Esophagus (tissue), 2 donors: ENCODE measurements around the gene LRIT3. TPM values are rescaled to one million over a fixed set of nuclear protein-coding genes. Genes with fewer than 3 reads are reported as not detected.
"Not testable (repeated sequence)": the region's sequence is repeated elsewhere in the genome, so short reads cannot be mapped to it uniquely, and the experiment has no call there.

Experiments used
- H3K27ac ChIP-seq, 2 donors: one replicate each; pipeline ENCODE4 v1.5.1; 2013; ENCODE audit warnings: low read depth in 2 of 2, mild to moderate bottlenecking in 2 of 2, inconsistent platforms in 1 of 2, low read length in 1 of 2, moderate library complexity in 1 of 2
- H3K27me3 ChIP-seq, 2 donors: one replicate each; pipeline ENCODE4 v1.6.1; 2013; ENCODE audit warnings: low read length in 2 of 2, control low read depth in 1 of 2, mild to moderate bottlenecking in 1 of 2; ENCODE audit not compliant: insufficient read depth in 2 of 2, control insufficient read depth in 1 of 2
- H3K36me3 ChIP-seq, 2 donors: one replicate each; pipeline ENCODE4 v1.6.1; 2013; ENCODE audit warnings: low read length in 1 of 2; ENCODE audit not compliant: control insufficient read depth in 2 of 2, insufficient read depth in 2 of 2
- H3K4me1 ChIP-seq, 2 donors: one replicate each; pipeline ENCODE4 v1.6.1; 2013; ENCODE audit warnings: low read length in 1 of 2; ENCODE audit not compliant: control insufficient read depth in 2 of 2, insufficient read depth in 2 of 2
- H3K4me3 ChIP-seq, 2 donors: one replicate each; pipeline ENCODE4 v1.5.1; 2013; ENCODE audit warnings: low read length in 2 of 2, mild to moderate bottlenecking in 2 of 2, low read depth in 1 of 2, moderate library complexity in 1 of 2
- H3K9me3 ChIP-seq, 2 donors: one replicate each; pipeline ENCODE4 v1.6.1; 2013; ENCODE audit warnings: mild to moderate bottlenecking in 2 of 2, low read depth in 1 of 2, low read length in 1 of 2, moderate library complexity in 1 of 2; ENCODE audit not compliant: control insufficient read depth in 2 of 2, insufficient read depth in 1 of 2
- WGBS, 2 donors: extraction: QIAGEN DNeasy Blood & Tissue Kit; methylation state at CpG; one replicate each; pipeline ENCODE4 v1.1.7; 2013; 5-methylcytosine and 5-hydroxymethylcytosine counted together
- polyA plus RNA-seq, 2 donors: library from polyadenylated mRNA; stranded (reverse); fragments of 200-250 nt; gene quantifications; one replicate each; pipeline ENCODE4 v1.2.3, GENCODE V29; 2013
- donor health status: healthy with polysubstance abuse.
- donor health status: Bipolar disorder and iron deficiency.

Gene LRIT3
- polyA plus RNA-seq, 2 donors: 0.11 to 0.24 TPM

- H3K36me3 ChIP-seq: no peaks in the 10 kb centered on the region
- H3K4me1 ChIP-seq: peaks cover 0 to 8% of the 10 kb centered on the region in 2 donors
- no peak overlapping the region for H3K4me3 ChIP-seq
- H3K27ac ChIP-seq: no peak overlapping the region
- 94 to 98% methylated on average over 2 of the region's 2 CpGs for WGBS, 2 donors
- H3K27me3 ChIP-seq: no peaks in the 10 kb centered on the region
- peaks cover 0 to 3% of the 10 kb centered on the region in 2 donors for H3K9me3 ChIP-seq
These were observed 24.2 kb downstream of the LRIT3 start for GRCh38 chr4:109872065-109872464.

DNA sequence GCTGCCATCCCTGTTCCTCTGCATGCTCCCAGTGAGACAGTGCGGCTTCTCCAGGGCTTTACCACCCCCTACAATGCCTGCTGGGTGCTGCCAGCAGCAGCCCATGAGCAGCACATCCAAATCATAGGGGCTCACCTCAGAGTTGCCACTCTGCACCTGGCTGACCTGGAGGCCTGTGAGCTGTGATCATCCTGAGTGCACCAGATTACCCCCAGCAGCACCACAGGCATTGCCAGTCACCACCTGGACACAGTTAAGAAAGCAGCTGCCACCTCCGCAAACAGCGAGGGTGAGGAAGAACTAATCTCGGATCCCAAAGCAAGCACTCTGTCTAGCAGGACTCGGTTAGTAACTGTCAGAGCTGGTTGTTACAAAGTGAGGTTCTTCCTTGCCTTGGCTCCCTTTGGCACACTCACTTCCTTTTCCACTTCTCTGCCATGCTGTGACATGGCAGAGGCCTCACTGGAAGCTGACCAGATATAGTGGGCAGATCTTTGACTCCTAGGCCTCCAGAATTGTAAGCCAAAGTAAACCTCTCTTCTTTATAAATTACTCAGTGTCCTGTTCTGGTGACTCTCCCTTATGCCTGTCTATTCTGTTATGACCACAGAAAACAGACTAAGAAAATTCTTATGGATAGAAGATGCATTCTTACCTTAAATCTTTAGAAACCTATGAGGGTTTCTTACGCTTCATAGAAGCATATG is 25.2 kb downstream of the LRIT3 start:
- 95 to 97% methylated on average over 6 of the region's 6 CpGs for WGBS, 2 donors
- no peaks in the 10 kb centered on the region for H3K27me3 ChIP-seq
- H3K9me3 ChIP-seq: peaks cover 0 to 3% of the 10 kb centered on the region in 2 donors
- peaks cover 0 to 8% of the 10 kb centered on the region in 2 donors for H3K4me1 ChIP-seq
- no peak overlapping the region for H3K4me3 ChIP-seq
- no peaks in the 10 kb centered on the region for H3K36me3 ChIP-seq
- H3K27ac ChIP-seq: no peak overlapping the region

- Histone ChIP-seq H3K36me3 (no peaks in the 10 kb centered on the region), H3K4me1 (peaks cover 0 to 8% of the 10 kb centered on the region in 2 donors), H3K9me3 (peaks cover 0 to 3% of the 10 kb centered on the region in 2 donors), H3K27ac (no peak overlapping the region), H3K27me3 (no peaks in the 10 kb centered on the region), H3K4me3 (no peak overlapping the region)
- 56 to 58% methylated on average over 11 of the region's 11 CpGs for WGBS, 2 donors
These were observed 26.0 kb downstream of the LRIT3 start for GRCh38 chr4:109873791-109874514.

- WGBS, 2 donors: 83 to 89% methylated on average over 1 of the region's 1 CpG
- H3K27me3 ChIP-seq: no peaks in the 10 kb centered on the region
- H3K4me1 ChIP-seq: peaks cover 0 to 8% of the 10 kb centered on the region in 2 donors
- H3K27ac ChIP-seq: no peak overlapping the region
- no peak overlapping the region for H3K4me3 ChIP-seq
- H3K9me3 ChIP-seq: peaks cover 0 to 3% of the 10 kb centered on the region in 2 donors
- no peaks in the 10 kb centered on the region for H3K36me3 ChIP-seq
These were observed 27.2 kb downstream of the LRIT3 start for GRCh38 chr4:109875106-109875505.

DNA sequence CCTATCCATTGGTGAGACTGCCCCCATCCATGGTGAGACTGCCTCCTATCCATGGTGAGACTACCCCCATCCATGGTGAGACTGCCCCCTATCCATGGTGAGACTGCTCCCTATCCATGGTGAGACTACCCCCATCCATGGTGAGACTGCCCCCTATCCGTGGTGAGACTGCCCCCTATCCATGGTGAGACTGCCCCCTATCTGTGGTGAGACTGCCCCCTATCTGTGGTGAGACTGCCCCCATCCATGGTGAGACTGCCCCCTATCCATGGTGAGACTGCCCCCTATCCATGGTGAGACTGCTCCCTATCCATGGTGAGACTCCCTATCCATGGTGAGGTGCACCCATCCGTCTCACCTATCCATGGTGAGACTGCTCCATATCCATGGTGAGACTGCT is 27.6 kb downstream of the LRIT3 start:
- WGBS, 2 donors: 80 to 90% methylated on average over 2 of the region's 2 CpGs
- H3K4me3 ChIP-seq, H3K27me3 ChIP-seq, H3K9me3 ChIP-seq, H3K36me3 ChIP-seq, H3K27ac ChIP-seq, H3K4me1 ChIP-seq: not testable (repeated sequence)

DNA sequence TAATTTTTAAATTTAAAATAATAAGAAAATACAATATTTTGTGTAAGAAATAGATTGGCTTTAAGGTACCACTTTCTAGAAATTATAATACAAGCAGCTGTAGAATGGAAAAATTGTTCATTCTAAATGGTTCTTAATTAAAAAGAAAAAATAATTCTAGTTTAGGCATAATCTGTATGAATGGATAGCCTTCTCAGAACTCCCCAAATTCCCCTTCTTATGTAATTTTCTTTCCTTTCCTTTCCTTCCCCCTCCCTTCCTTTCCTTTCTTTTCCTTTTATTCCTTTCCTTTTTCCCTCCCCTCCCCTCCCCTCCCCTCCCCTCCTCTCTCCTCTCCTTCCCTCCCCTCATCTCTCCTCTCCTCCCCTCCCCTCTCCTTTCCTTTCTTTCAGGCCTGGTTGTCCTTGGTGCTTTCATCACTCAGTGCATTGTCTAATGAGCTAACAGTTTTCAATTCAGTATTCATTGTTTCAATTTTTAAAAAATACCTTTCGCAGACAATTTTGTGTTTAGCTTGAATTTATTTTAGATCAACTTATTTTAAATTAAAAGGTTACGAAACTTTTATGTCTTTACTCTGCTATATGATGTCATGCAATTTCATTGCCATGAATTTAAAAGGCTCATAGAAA is 28.8 kb downstream of the LRIT3 start:
- no peaks in the 10 kb centered on the region for H3K27me3 ChIP-seq
- peaks cover 0 to 8% of the 10 kb centered on the region in 2 donors for H3K4me1 ChIP-seq
- H3K36me3 ChIP-seq: no peaks in the 10 kb centered on the region
- no peak overlapping the region for H3K4me3 ChIP-seq
- no peak overlapping the region for H3K27ac ChIP-seq
- H3K9me3 ChIP-seq: peaks cover 0 to 6% of the 10 kb centered on the region in 2 donors
- 90 to 95% methylated on average over 2 of the region's 2 CpGs for WGBS, 2 donors

GRCh38 chr4:109877400-109877799 is 29.5 kb downstream of the LRIT3 start:
- H3K9me3 ChIP-seq: peaks cover 0 to 6% of the 10 kb centered on the region in 2 donors
- H3K27me3 ChIP-seq: no peaks in the 10 kb centered on the region
- no peak overlapping the region for H3K4me3 ChIP-seq
- H3K4me1 ChIP-seq: peaks cover 0 to 8% of the 10 kb centered on the region in 2 donors
- 53 to 60% methylated on average over 3 of the region's 3 CpGs for WGBS, 2 donors
- H3K36me3 ChIP-seq: no peaks in the 10 kb centered on the region
- no peak overlapping the region for H3K27ac ChIP-seq

GRCh38 chr4:109878355-109878754 is 30.4 kb downstream of the LRIT3 start:
- Histone ChIP-seq H3K27ac (no peak overlapping the region), H3K27me3 (no peaks in the 10 kb centered on the region), H3K4me1 (peaks cover 0 to 8% of the 10 kb centered on the region in 2 donors), H3K4me3 (no peak overlapping the region), H3K36me3 (no peaks in the 10 kb centered on the region), H3K9me3 (peaks cover 0 to 6% of the 10 kb centered on the region in 2 donors)
- 81 to 88% methylated on average over 2 of the region's 2 CpGs for WGBS, 2 donors

DNA sequence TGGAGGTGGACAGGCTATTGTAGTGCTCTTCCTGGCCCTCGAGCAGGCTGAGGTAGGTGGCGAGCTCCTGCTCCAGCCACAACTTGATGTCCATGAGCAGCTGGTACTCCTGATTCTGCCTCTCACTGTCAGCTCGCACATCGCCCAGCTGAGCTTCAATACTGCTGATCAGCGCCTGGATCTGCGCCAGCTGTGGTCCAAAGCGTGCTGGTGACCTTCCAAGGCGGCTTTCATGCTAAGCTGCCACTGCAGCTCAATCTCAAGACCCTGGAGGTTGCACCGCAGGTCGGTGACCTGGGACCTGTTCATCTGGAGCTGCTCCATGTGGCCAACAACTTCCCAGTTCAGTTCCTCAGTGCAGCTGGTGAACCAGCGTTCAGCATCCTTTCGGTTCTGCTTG is 31.2 kb downstream of the LRIT3 start:
- no peak overlapping the region for H3K27ac ChIP-seq
- peaks cover 0 to 6% of the 10 kb centered on the region in 2 donors for H3K9me3 ChIP-seq
- peaks cover 0 to 6% of the 10 kb centered on the region in 2 donors for H3K4me1 ChIP-seq
- no peaks in the 10 kb centered on the region for H3K36me3 ChIP-seq
- WGBS, 2 donors: 75 to 80% methylated on average over 12 of the region's 12 CpGs
- H3K4me3 ChIP-seq: no peak overlapping the region
- H3K27me3 ChIP-seq: no peaks in the 10 kb centered on the region
